OCI-LY3 (cell line): Measurements from ENCODE around the gene SF3B6.

Experiments
- EZH2phosphoT487 ChIP-seq: fragments of 200-600 bp; shearing (Covaris generic); IDR thresholded peaks from 2 replicates; pipeline ENCODE4 v1.6.1; 2018; ENCODE audit warnings: antibody characterized with exemption, mixed run types, low read depth
- TF ChIP-seq, protein P1 (sequence below): fragments of 200-600, 300-600 bp; sonication (generic); IDR thresholded peaks from 2 replicates; pipeline ENCODE4 v1.5.1; 2014; ENCODE audit warnings: antibody characterized with exemption, low read length, low read depth

DNA sequence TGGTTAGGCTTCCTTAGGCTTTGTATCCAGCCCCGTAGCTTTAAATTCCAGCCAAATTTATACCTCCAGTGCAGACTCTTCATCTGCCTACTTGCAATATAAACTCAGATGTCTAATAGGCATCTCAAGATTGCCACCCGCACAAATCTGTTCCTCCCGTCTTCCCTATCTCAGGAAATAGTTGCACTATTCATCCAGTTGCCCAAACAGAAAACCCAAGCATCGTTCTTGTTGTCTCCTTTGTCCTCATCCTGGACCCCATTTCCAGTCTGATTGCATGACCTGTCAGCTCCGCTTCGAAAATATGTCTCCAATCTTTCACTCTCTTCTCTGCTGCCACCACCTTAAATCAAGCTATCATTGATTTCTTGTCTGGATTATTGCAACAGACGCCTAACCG is 24.3 kb downstream of the SF3B6 start:
- TF ChIP-seq, protein P1, sequence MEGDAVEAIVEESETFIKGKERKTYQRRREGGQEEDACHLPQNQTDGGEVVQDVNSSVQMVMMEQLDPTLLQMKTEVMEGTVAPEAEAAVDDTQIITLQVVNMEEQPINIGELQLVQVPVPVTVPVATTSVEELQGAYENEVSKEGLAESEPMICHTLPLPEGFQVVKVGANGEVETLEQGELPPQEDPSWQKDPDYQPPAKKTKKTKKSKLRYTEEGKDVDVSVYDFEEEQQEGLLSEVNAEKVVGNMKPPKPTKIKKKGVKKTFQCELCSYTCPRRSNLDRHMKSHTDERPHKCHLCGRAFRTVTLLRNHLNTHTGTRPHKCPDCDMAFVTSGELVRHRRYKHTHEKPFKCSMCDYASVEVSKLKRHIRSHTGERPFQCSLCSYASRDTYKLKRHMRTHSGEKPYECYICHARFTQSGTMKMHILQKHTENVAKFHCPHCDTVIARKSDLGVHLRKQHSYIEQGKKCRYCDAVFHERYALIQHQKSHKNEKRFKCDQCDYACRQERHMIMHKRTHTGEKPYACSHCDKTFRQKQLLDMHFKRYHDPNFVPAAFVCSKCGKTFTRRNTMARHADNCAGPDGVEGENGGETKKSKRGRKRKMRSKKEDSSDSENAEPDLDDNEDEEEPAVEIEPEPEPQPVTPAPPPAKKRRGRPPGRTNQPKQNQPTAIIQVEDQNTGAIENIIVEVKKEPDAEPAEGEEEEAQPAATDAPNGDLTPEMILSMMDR, result no peak
- no peak for TF ChIP-seq EZH2phosphoT487
